RCC 7860 (cell line): ENCODE data around the gene USP3.
A peak's percentile ranks its signal among the peaks of the same experiment; 100 is the strongest.

Source experiments
- DNase-seq: peaks from one replicate; pipeline ENCODE4 v3.0.0-alpha.2; 2015; ENCODE audit warnings: low spot score
- FAIRE-seq: peaks from 2 replicates; lab custom pipeline; 2012; peaks lifted over from hg19 to GRCh38; lab: Jason Lieb, UNC

The USP3 gene

DNA sequence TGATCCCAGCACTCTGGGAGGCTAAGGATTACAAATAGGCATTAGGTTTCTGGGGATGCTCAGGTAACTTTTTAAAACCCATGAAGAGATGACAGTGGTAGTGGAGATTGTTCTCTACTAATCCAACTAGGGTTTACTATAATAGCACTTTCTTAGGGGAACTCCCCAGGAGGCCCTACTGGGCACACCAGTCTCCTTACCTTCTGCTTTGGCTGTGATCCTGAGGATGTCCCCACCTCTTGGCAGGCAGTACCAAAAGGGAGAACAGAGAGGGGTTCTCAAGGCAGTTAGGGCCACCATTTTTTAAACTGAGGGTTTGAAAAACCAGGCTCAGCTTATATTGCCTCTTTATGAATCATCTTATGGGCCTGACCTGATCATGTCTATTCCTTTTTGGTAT is 77.8 kb downstream of the USP3 start:
- FAIRE-seq (no peak), DNase-seq (no peak)

DNA sequence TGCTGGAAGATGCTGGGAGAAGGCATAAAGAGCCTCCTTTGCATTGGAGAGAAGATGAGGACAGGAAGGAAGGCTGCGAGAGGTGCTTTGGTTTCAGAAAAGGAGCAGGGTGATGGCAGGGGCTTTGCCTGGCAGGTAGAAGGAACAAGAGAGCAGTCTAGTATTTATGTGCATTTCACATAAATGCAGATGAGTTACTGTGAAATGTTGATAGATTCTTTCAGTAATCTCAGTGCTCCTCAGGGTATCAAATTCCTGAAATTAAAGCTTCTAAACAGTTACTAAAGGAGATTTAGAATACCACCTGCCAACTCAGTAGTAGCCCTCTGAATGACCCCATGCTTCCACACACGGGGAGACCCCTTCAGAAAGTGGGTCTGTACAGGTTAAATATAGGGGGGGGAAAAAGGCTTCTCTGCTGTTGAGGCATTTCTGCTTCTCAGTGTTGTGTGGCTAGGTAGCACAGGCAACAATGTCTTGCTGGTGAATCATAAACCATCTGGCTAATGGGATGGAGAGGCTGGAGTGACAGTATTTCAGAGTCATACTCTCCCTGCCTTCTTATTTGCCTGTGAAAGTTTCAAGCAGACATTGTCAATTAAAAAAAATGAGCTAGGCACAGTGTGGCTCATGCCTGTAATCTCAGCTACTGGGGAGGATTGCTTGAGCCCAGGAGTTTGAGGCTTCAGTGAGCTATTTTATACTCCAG is 78.5 kb downstream of the USP3 start:
- FAIRE-seq = peak; percentile 91
- DNase-seq = peak; percentile 88

DNA sequence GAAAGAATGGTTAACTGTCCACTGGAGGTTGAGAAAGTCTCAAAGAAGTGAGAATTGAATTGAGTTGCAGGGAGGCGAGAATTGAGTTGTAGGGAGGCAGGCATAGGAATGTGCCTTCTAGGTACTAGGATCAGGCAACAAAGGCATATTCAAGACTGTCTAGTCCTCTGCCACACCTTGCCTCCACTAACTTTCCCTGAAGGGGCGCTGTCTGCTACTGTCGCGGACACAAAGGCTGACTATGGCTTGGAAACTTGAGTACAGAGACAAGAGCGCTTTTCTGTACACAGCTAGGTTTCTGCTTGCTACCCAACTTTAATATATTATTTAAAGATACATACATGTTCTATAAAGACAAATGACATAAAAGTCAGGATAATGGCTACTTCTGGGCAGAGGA is 82.4 kb downstream of the USP3 start:
- FAIRE-seq = no peak
- no peak for DNase-seq

DNA sequence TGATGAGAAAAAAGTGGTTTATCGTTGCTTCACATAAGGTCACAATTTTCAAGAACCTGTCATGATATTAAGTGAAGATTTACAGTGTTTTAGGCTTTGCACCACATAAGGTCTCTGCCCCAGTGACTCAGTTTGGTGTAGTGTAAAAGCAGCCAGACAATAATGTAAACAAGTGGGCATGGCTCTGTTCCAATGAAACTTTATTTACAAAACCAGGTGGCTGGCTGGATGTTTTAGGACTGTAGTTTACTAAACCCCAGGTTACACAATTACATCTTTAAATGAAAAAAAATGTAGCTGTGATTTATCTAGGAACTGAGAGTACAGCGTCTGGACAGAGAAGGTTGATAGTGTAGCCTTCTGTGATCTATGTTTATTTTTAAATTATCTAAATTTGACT is 83.1 kb downstream of the USP3 start:
- FAIRE-seq = no peak
- no peak for DNase-seq

DNA sequence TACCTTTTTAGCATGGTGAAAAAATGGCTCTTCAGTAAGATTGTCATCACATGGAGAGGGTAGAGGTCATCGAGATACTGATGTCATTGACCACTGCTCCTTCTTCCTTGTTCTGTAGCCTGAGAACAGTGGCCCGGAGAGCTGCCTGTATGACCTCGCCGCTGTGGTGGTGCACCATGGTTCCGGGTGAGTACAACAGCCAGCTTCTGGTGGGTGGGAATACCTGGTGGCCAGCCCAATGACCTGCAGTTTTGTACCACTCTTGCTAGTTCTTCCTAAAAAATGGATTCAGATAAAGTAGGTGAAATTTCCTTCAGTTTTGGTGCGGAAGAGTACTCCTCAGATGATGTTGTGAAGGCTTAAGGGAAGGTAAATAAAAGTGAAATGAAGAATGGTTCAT is 84.4 kb downstream of the USP3 start:
- DNase-seq (no peak), FAIRE-seq (no peak)

DNA sequence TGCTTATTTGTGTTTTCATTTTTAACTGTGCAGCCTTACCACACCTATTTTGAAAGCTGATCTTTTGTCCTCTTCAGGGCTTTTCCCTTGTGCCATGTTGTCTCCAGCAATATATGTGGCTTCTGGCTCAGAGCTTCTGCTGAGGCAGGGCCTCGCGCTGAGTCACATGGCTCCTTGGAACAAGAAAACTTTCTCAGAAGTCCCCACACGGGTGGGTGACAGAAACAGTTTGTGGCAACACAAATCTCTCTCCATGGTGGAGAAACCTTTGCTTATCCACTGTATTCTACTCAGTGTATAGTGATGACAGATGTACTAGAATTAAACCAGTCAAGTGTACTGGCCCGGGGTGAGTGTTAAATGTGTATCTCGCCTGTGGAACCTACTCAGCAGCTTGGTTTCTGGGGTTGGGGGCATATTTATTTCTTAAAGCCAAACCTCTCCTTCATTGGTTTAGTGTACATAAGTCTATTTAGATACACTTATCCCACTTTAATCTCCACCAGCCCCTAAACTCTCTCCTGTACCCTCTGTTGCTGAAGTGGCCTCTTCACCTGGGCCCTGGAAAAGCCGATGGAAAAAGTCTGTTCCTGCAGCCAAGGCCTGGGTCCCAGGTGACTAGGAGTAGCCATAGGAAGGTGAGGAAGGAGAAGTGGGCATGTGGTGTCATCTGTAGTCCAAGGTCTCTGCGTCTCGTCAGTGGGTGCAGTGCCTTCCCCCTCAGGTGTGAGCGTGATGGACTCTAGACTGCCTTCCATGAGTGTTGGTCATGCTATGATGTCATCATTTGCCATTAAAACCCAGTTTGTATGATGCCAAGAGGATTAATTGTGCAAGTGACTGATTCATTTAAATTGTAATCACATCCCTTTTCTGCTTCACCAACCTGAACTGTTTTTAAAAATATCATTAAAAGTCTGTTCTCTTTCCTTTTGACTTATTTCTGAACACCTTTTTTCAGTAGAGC is 89.6 kb downstream of the USP3 start:
- FAIRE-seq = no peak
- DNase-seq = no peak

DNA sequence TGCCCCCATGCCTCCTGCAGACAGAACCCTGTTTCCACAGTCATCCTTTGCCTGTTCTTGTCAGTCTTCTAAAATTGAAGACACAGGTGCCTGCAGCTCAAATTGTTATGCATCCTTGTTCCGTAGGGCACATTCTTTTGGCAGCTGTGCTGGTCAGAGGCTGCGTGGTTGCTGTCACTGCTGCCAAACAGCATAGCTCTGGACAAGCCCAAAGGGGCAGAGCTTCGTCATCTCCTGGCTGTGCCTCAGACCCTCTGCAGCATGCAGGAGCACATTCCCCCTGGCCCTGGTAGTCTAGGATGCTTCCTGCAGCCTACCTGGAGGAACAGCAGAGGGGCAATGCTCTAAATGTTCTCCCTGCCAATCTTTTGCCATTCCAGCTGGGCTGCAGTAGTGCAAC is 90.7 kb downstream of the USP3 start:
- no peak for DNase-seq
- FAIRE-seq = no peak

DNA sequence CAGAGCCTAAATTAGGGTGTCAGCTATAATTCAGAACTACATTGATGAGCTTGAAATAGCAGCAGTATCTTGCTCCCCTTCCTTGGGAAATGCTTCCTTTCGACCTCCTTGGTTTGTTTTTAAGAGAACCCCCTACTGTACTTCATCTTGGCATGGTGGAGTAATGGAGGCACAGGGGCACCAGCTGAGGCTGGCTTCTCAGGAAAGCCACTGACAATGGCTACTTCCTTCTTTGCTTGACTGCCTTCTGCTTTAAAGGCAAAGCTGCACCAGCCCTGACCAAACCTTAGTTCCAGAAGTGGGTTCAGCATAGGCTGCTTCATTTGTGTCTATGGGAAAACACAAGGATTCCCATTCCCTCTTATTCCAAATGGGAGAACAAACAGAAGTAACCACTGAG is 91.3 kb downstream of the USP3 start:
- no peak for DNase-seq
- no peak for FAIRE-seq

DNA sequence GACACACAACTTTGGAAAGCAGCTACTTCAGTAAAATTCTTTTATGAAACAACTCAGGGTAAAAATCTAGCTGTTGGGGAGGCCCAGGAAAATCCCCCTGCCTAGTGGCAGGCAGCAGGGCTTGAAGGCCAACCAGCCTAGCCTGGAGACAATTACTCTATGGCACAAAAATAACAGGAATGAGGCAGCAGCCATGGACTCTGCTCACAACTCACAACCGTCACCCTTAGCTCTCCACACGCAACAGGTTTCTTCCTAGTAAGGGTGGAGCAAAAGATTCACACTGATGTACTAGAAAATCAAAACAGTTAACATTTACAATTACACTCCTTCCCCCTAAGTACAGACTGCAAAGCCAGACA is 92.3 kb downstream of the USP3 start:
- no peak for DNase-seq
- FAIRE-seq = no peak

DNA sequence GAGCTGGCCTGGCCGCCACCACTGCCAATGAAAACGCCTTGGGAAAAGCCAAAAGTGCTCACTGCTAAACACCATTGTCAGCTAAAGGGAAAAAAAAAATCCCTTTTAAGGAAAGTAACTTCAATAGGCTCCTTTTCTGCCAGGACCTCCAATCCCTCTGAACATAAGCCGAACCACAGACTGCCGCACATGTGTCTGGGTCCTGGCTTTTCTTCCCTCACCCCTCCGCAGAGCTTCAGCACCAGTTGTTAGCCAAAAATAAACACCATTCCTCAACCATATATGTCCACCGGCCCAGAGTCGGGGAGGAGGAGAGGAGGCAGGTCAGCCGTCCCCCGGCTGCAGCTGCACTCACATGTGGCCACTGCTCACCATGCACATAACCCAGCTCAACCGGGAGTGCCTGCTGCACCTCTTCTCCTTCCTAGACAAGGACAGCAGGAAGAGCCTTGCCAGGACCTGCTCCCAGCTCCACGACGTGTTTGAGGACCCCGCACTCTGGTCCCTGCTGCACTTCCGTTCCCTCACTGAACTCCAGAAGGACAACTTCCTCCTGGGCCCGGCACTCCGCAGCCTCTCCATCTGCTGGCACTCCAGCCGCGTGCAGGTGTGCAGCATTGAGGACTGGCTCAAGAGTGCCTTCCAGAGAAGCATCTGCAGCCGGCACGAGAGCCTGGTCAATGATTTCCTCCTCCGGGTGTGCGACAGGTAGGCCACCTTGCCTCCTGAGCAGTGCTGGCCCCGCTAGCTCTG is 92.8 kb downstream of the USP3 start, which contains the start of gene FBXL22:
TSS of gene FBXL22 (plus strand) at position 350 of the 753 bp plus-strand sequence. CDS start at position 356, 6 bp downstream.
- no peak for FAIRE-seq

DNA sequence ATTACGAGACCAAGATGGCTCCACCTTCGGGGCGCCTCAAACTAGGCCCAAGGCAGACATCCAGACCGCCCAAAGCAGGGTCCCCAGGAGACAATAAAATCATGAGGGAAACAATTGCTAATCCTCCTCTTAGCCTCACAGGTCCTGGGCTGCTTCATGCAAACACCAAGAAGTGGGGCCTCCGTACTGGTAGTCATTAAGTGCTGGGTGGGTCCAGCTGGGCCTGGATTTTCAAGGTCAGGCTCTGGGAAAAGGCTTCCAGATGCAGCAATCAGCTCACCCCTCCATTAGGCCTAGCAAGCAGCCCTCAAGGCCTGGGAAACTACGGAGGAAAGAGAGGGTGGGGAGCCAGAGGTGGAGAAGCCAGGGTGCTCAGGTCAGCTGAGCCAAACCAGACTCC is 93.4 kb downstream of the USP3 start:
- no peak for FAIRE-seq

More for the DNA sequence above, 92.8 kb downstream of the USP3 start, which contains the start of gene FBXL22:
- DNase-seq = no peak

DNA sequence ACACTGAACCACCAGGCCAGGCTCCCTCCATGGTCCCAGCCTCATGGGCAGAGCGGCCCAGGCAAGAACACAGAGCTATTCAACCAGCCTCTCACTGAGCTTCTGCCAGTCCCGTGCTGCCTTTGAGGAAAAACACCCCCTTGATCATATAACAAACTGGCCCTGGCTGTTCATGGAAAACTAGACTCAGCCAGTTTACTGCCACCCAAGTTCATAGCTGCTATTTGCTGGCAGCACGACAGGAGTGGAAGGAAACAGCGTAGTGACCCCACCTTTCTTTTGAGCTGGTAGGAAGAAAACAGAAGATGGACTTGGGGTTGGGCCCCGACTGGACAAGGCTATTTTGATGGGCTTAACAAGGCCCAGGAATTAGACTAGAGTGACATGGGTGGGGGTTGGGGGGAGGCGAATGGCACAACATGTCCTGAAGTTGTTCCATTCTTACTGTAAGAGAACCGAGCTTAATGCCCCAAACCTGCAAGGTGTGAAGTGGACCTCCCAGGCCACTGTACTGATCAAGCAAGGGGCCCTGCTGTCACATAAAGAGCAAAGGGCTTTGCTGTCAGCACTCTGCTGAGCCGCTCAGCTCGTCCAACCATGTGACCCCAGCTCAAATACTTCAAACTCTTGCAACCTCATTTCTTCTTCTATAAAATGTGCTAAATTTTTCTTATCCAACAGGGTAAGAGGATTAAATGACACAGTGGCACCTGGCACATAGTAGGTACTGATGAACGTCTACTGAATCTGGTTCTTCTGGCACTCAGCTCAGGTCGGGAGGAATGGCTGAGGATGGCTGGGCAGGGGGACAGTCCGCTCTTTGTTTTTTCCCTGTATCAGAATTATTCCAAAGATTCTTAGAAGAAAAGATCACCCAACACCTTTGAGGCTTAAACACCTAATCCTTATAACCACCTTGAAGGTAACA is 94.3 kb downstream of the USP3 start:
- FAIRE-seq (no peak), DNase-seq (no peak)

More for the DNA sequence above, 93.4 kb downstream of the USP3 start:
- DNase-seq = no peak

DNA sequence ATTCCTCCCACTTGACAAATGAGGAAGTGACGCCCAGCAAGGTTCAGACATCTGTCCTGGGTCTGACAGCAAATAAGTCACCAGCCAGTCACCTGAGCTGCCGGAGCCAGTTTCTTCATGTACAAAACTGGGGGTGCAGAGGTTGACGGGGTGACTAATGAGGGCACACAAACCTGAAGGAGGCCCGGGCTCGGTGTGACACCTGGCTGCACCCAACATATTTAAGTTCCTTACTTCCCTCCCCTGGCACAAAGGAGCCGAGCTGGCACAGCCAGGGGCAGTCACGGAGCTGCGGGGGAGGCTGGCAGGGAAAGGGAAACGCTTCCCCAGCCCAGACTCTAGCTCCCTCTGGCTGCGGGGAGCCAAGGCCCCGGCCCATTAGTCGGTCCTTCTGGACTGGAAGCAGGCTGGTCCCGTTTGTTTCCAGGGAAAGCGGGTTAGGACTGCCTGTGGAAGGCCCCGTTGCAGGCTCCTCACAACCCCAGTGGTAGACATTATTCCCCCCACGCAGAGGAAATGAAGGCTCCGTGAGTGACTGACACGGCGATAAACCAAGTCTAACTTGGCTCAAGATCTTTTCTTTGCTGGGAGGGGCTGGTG is 95.1 kb downstream of the USP3 start:
- FAIRE-seq = no peak

DNA sequence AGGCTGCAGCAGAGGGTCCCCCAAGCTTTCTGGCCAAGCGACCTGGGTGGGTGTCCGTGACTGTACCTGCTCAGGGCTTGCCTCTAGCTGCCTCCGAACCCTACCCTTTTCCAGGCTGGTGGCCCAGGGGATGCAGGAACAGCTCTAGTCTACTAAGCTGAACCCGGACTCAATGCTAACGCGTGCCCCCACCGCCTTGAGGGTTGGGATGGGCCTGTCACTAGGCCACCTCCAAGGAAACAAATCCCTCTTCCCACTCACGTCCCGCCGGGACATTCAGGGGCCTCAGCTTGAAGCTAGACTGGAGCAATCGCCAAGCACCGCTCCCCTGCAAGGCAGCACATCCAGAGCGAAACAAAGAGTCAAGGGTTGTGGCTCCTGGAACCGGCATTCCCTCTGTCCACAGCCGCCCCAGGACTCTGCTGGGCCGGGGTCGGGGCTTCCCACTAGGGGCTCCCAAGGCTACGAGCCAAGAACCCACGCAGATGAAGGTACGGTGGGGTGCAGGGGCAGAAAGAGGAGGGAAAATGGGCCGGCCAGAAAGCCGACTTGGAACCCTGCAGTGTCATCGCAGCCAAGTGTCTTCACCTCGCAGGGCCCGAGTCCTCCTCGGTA is 95.7 kb downstream of the USP3 start:
- FAIRE-seq (no peak), DNase-seq (no peak)

More for the DNA sequence above, 95.1 kb downstream of the USP3 start:
- DNase-seq = peak; percentile 51

DNA sequence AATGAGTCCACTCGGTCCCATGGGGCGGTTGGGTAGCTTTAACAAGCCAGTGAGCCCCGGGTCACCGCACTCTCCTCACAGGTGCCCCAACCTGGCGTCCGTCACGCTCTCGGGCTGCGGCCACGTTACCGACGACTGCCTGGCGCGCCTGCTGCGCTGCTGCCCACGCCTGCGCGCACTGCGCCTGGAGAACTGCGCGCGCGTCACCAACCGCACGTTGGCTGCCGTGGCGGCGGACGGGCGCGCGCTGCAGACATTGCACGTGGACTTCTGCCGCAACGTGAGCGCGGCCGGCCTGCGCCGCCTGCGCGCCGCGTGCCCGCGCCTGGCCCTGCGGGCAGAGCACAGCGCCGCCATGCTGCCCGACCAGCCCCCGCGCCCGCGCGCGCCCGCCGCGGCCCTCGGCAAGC is 96.2 kb downstream of the USP3 start:
- DNase-seq (peak; percentile 80), FAIRE-seq (no peak)

DNA sequence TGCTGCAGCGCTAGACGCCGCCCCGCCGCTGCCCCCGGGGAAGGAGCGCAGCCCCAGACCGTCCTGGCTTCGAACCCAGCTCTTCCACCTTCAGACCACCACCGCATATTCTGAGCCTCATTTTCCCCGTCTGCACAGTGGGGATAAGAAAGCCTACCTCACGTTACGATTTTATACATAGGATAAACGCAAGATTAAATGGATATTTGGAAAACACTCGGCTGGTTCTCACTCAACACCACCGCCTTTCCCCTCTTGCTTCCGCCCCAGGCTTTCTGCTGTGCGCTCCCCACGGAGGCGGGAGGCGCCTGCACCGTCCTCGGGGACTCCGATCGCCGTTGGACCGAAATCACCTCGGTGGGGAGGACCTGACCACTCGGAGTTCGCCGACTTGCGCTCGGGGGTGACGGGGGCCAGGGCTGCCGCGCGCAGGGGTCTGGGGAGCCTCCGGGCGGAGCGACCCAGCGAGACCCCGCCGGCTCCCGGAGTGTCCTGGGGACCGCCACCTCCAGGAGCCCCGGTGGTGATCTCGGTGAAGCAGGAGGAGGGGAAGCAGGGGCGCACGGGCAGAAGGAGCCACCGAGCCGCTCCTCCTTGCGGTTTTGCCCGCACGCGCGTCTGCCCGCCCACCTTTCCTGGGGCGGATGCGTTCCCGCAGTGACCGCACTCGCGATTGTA is 96.8 kb downstream of the USP3 start:
- no peak for DNase-seq
- no peak for FAIRE-seq

DNA sequence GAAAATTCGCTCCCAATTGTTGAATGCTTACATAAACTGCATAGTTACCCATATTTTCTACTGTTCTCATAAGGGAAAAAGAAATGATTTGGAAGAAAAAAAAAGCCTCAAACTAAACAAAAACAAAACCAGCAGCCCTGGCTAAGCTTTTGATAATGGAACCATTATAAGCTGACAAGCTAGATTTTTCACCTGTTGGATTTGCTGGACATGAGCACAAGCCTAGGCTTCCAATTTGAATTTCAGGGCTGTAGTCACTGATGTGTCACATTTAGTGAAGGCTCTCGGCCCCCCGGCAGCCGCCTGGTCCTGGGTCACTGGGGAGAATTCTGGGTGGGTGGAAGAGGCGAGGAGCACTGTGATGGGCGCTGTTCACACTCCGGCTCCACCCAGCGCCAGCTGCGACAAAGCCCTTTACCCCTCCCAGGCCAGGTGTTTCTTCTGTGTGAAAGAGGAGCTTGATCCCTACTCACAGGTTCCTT is 97.4 kb downstream of the USP3 start:
- DNase-seq = no peak

DNA sequence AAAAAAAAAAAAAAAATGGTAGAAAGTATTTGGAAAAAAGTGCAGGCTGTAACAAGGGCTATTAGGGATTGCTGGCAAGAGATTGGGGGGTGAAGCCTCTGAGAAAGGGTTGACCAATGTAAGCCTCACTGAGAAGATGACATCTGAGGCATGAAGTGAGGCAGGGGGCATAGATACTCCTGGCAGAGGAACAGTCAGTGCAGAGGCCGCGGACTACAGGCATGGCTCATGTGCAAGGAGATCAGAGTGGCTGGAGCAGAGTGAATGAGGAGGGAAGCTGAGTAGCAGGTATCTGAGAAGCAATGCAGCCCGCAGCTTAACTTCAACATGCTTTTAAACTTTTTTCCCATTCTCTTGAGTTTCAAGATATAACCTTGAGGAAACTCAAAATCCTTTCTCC is 98.2 kb downstream of the USP3 start:
- FAIRE-seq (no peak), DNase-seq (no peak)

More for the DNA sequence above, 97.4 kb downstream of the USP3 start:
- no peak for FAIRE-seq

DNA sequence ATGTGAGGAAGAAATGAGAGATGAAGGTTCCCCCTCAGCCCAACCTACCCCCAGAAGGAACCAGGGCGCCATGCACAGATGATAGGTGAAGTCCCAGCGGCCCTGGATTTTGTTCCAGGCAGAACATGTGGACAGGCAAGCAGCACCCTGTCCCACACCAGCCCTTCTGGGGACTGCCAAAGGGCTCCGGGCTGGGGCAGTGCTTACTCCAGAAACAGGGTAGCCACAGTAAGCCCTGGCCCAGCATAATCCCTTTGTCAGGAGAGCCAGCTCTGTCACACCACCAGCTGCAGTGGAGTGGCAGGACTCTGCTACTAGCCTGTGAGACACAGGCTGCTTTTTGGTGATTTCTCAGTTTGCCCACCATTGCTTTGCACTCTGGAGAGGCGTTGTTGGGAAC is 99.1 kb downstream of the USP3 start:
- FAIRE-seq = no peak
- no peak for DNase-seq
